Measurements from ENCODE around the gene KLHL17.

DNA sequence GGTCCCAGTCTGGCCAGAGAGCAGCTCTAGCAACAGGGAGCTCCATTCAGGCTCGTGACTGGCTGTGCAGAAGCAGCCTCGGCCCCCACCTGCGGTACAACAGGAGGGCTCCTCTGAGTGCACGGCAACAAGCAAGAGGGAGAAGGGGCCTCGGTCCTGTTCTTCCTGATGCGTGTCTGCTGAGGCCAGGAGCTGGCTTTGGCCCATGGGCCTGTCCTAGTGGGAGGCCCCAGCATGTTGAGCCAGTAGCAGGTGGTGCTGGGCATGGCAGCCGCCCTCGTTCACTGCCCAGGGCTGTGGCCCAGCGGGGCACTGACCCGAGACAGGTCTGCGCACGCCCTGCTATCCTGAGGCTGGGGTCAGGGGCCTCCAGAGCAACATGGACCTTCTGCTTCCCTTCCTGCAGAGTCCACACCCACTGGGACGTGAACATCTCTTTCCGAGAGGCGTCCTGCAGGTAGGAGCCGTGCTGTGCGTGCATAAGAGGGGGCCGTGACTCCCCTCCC lies 29.7 kb upstream of the KLHL17 start:
- TF ChIP-seq HMGXB4 (CRISPR knock-in tag; IDR thresholded peaks at IDR 0.05) (no peak), ATF2 (CRISPR knock-in tag; IDR thresholded peaks at IDR 0.05; ENCODE audit: borderline replicate concordance, low read depth) (no peak)
- TF ChIP-seq, protein P1, sequence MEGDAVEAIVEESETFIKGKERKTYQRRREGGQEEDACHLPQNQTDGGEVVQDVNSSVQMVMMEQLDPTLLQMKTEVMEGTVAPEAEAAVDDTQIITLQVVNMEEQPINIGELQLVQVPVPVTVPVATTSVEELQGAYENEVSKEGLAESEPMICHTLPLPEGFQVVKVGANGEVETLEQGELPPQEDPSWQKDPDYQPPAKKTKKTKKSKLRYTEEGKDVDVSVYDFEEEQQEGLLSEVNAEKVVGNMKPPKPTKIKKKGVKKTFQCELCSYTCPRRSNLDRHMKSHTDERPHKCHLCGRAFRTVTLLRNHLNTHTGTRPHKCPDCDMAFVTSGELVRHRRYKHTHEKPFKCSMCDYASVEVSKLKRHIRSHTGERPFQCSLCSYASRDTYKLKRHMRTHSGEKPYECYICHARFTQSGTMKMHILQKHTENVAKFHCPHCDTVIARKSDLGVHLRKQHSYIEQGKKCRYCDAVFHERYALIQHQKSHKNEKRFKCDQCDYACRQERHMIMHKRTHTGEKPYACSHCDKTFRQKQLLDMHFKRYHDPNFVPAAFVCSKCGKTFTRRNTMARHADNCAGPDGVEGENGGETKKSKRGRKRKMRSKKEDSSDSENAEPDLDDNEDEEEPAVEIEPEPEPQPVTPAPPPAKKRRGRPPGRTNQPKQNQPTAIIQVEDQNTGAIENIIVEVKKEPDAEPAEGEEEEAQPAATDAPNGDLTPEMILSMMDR (IDR thresholded peaks at IDR 0.05) = no peak
- TF ChIP-seq, protein P2, sequence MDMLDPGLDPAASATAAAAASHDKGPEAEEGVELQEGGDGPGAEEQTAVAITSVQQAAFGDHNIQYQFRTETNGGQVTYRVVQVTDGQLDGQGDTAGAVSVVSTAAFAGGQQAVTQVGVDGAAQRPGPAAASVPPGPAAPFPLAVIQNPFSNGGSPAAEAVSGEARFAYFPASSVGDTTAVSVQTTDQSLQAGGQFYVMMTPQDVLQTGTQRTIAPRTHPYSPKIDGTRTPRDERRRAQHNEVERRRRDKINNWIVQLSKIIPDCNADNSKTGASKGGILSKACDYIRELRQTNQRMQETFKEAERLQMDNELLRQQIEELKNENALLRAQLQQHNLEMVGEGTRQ (CRISPR knock-in tag; IDR thresholded peaks at IDR 0.05) = no peak
